ENCODE results near the gene THSD7B. TPM values are rescaled to one million over a fixed set of nuclear protein-coding genes. Genes with fewer than 3 reads are reported as not detected.

Gene THSD7B
- total and polyA plus RNA-seq, 9 of the 15 experiments (the other 6 are each of a cell fraction or from before 2014, with no cell fraction given): not detected

DNA sequence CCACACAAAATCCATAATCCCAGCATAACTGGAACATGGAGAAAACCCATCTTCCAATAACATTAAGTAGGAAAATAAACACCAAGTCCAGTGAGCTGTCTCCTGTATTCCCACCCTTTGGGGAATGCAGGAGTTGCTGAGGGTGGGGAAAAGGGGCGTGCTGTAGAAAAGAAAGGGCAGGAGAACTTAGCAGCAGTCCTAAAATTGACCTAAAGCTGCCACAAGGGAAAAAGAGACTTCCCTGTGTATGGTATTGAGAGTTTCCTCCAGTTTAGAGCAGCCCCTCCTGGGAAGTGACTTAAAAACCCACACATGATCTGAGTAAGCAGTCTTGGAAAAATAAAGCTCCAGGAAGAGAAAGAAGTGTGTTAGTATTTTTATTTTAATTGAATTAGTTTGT lies 428.8 kb downstream of the THSD7B start:
- no peaks in the 10 kb centered on the region for H3K9me1 ChIP-seq (ENCODE audit: control insufficient read depth, insufficient read depth, low read length)
- WGBS (ENCODE audit: insufficient coverage, low coverage, missing lambda C conversion rate): 0% methylated on average over 1 of the region's 1 CpG
- ATAC-seq: no peak
- CTCF ChIA-PET (ENCODE audit: low intra/inter-chr PET ratio): no interaction called here
- H3K4me2 ChIP-seq (ENCODE audit: insufficient read depth, low read length): no peak overlapping the region
- H2AFZ ChIP-seq (ENCODE audit: low read depth, low read length): no peak overlapping the region
- BruUV-seq (replicated peaks): no TSS peak
- H3K36me3 ChIP-seq (ENCODE audit: control insufficient read depth, insufficient read depth, low read length): no peaks in the 10 kb centered on the region
- H3K4me1 ChIP-seq (replicated peaks in 1 of 2; ENCODE audit: control insufficient read depth in 2 of 2, insufficient read depth in 2 of 2, low read length in 2 of 2): no peaks in the 10 kb centered on the region
- H3K9ac ChIP-seq (ENCODE audit: insufficient read depth in 1 of 2, low read depth in 2 of 2, low read length in 2 of 2): no peak overlapping the region
- POLR2A ChIA-PET: no interaction called here
- no peak overlapping the region for H3K27ac ChIP-seq (ENCODE audit: extremely low read depth, low read depth, low read length)
- H4K20me1 ChIP-seq (replicated peaks; ENCODE audit: control insufficient read depth, insufficient read depth, low read length): no peaks in the 10 kb centered on the region
- no peaks in the 10 kb centered on the region; the same call in 1 of the 2 replicates for H3K9me3 ChIP-seq (replicated peaks; ENCODE audit: control insufficient read depth, insufficient read depth, low read depth, low read length)
- TF ChIP-seq PHB2 (IDR thresholded peaks at IDR 0.05; ENCODE audit: low read depth) (no peak), EGR1 (conservative IDR thresholded peaks at IDR 0.05) (no peak), SMAD4 (CRISPR knock-in tag; conservative IDR thresholded peaks at IDR 0.05) (no peak), ZNF24 (IDR thresholded peaks at IDR 0.05) (no peak), RBFOX2 (IDR thresholded peaks at IDR 0.05; ENCODE audit: low read depth, low read length) (no peak), PHTF2 (CRISPR knock-in tag; IDR thresholded peaks at IDR 0.05) (no peak), ZNF785 (CRISPR knock-in tag; IDR thresholded peaks at IDR 0.05) (no peak)
- TF ChIP-seq, protein P1, sequence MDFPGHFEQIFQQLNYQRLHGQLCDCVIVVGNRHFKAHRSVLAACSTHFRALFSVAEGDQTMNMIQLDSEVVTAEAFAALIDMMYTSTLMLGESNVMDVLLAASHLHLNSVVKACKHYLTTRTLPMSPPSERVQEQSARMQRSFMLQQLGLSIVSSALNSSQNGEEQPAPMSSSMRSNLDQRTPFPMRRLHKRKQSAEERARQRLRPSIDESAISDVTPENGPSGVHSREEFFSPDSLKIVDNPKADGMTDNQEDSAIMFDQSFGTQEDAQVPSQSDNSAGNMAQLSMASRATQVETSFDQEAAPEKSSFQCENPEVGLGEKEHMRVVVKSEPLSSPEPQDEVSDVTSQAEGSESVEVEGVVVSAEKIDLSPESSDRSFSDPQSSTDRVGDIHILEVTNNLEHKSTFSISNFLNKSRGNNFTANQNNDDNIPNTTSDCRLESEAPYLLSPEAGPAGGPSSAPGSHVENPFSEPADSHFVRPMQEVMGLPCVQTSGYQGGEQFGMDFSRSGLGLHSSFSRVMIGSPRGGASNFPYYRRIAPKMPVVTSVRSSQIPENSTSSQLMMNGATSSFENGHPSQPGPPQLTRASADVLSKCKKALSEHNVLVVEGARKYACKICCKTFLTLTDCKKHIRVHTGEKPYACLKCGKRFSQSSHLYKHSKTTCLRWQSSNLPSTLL (IDR thresholded peaks at IDR 0.05): no peak
- TF ChIP-seq, protein P2, sequence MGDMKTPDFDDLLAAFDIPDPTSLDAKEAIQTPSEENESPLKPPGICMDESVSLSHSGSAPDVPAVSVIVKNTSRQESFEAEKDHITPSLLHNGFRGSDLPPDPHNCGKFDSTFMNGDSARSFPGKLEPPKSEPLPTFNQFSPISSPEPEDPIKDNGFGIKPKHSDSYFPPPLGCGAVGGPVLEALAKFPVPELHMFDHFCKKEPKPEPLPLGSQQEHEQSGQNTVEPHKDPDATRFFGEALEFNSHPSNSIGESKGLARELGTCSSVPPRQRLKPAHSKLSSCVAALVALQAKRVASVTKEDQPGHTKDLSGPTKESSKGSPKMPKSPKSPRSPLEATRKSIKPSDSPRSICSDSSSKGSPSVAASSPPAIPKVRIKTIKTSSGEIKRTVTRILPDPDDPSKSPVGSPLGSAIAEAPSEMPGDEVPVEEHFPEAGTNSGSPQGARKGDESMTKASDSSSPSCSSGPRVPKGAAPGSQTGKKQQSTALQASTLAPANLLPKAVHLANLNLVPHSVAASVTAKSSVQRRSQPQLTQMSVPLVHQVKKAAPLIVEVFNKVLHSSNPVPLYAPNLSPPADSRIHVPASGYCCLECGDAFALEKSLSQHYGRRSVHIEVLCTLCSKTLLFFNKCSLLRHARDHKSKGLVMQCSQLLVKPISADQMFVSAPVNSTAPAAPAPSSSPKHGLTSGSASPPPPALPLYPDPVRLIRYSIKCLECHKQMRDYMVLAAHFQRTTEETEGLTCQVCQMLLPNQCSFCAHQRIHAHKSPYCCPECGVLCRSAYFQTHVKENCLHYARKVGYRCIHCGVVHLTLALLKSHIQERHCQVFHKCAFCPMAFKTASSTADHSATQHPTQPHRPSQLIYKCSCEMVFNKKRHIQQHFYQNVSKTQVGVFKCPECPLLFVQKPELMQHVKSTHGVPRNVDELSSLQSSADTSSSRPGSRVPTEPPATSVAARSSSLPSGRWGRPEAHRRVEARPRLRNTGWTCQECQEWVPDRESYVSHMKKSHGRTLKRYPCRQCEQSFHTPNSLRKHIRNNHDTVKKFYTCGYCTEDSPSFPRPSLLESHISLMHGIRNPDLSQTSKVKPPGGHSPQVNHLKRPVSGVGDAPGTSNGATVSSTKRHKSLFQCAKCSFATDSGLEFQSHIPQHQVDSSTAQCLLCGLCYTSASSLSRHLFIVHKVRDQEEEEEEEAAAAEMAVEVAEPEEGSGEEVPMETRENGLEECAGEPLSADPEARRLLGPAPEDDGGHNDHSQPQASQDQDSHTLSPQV (IDR thresholded peaks at IDR 0.05): no peak
- TF ChIP-seq, protein P3, sequence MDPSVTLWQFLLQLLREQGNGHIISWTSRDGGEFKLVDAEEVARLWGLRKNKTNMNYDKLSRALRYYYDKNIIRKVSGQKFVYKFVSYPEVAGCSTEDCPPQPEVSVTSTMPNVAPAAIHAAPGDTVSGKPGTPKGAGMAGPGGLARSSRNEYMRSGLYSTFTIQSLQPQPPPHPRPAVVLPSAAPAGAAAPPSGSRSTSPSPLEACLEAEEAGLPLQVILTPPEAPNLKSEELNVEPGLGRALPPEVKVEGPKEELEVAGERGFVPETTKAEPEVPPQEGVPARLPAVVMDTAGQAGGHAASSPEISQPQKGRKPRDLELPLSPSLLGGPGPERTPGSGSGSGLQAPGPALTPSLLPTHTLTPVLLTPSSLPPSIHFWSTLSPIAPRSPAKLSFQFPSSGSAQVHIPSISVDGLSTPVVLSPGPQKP (CRISPR knock-in tag; IDR thresholded peaks at IDR 0.05): no peak
- TF ChIP-seq, protein P4, sequence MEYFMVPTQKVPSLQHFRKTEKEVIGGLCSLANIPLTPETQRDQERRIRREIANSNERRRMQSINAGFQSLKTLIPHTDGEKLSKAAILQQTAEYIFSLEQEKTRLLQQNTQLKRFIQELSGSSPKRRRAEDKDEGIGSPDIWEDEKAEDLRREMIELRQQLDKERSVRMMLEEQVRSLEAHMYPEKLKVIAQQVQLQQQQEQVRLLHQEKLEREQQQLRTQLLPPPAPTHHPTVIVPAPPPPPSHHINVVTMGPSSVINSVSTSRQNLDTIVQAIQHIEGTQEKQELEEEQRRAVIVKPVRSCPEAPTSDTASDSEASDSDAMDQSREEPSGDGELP (CRISPR knock-in tag; IDR thresholded peaks at IDR 0.05; ENCODE audit: borderline replicate concordance): no peak
- in situ Hi-C loops (cut with MboI): no loop called here
- intact Hi-C loops (cut with micrococcal nuclease): no loop called here
- no peaks in the 10 kb centered on the region for H3K27me3 ChIP-seq (ENCODE audit: control insufficient read depth in 2 of 2, insufficient read depth in 2 of 2, low read length in 2 of 2)
- no peak for DNase-seq (ENCODE audit: extremely low read depth in 1 of 4, low spot score in 3 of 4)
- H3K79me2 ChIP-seq (ENCODE audit: control insufficient read depth, insufficient read depth, low read length): no peaks in the 10 kb centered on the region; the same call in 2 of the 3 replicates
- FAIRE-seq: no peak
- H3K4me3 ChIP-seq: no peak overlapping the region

Data from K562 (cell line).